Panc1 (cell line): ENCODE measurements around the gene PKD1L1. TPM values are rescaled to one million over a fixed set of nuclear protein-coding genes. Genes with fewer than 3 reads are reported as not detected.

Experiments used
- ATAC-seq: fragments of 200-7000 bp; cut with Tn5 transposase; 2 replicates; pipeline ENCODE4 v1.9.1; 2020; ENCODE audit warnings: mild to moderate bottlenecking, moderate library complexity
- BruUV-seq: library from RNA; stranded (reverse); fragments of 400-500 nt; replicated peaks from 2 replicates; lab custom pipeline; 2021; lab: Mats Ljungman, UMichigan
- CTCF ChIA-PET: fragments of 300-600 bp; sonication (Branson Sonifier 250); formaldehyde crosslinking; loops from one replicate; lab custom pipeline; 2022; ENCODE audit warnings: antibody characterized with exemption; lab: Charles Lee
- POLR2A ChIA-PET: fragments of 300-600 bp; sonication (Branson Sonifier 250); formaldehyde crosslinking; loops from one replicate; lab custom pipeline; 2022; ENCODE audit warnings: antibody characterized with exemption; lab: Charles Lee
- DNase-seq: peaks from one replicate; pipeline ENCODE4 v3.0.0-alpha.2; 2010; ENCODE audit warnings: low read depth, low spot score
- H3K27ac ChIP-seq: 2 replicates; pipeline ENCODE4 v1.5.1; 2011; ENCODE audit warnings: mild to moderate bottlenecking, low read length, inconsistent platforms
- H3K27me3 ChIP-seq: fragments of 200-500 bp; sonication (Bioruptor generic); 2 replicates; pipeline ENCODE4 v1.6.0; 2014; ENCODE audit warnings: low read length, inconsistent platforms; ENCODE audit not compliant: control insufficient read depth, insufficient read depth
- H3K36me3 ChIP-seq: fragments of 200-500 bp; sonication (Bioruptor generic); 2 replicates; pipeline ENCODE4 v1.5.1; 2014; ENCODE audit warnings: inconsistent platforms, mild to moderate bottlenecking, low read length, moderate library complexity; ENCODE audit not compliant: control insufficient read depth, insufficient read depth
- H3K4me1 ChIP-seq: 2 replicates; pipeline ENCODE4 v1.5.1; 2011; ENCODE audit warnings: inconsistent platforms, mild to moderate bottlenecking, low read length, moderate library complexity; ENCODE audit not compliant: control insufficient read depth, insufficient read depth
- H3K4me3 ChIP-seq, 2 experiments: 2 replicates each; pipeline ENCODE4 v1.5.1; 2011 to 2012; ENCODE audit warnings: low read depth in 2 of 2, low read length in 2 of 2, mild to moderate bottlenecking in 2 of 2, inconsistent platforms in 1 of 2, moderate library complexity in 1 of 2
- H3K9me3 ChIP-seq: fragments of 200-500 bp; sonication (Bioruptor generic); 2 replicates; pipeline ENCODE4 v1.5.1; 2014; ENCODE audit warnings: low read depth, mild to moderate bottlenecking, inconsistent platforms, low read length, moderate library complexity; ENCODE audit not compliant: control insufficient read depth, insufficient read depth
- CTCF ChIP-seq: fragments of 450-650 bp; IDR thresholded peaks from 2 replicates; pipeline ENCODE4 v1.5.1; 2017; ENCODE audit warnings: mild to moderate bottlenecking
- POLR2AphosphoS5 ChIP-seq: IDR thresholded peaks from 2 replicates; pipeline ENCODE4 v1.6.1; 2012; ENCODE audit warnings: mild to moderate bottlenecking, low read depth, low read length, moderate library complexity
- REST ChIP-seq, 2 experiments: IDR thresholded peaks; 2 replicates each; pipeline ENCODE4 v1.6.1; 2011 to 2012; ENCODE audit warnings: low read depth in 2 of 2, control low read depth in 1 of 2, low read length in 1 of 2, mild to moderate bottlenecking in 1 of 2, moderate library complexity in 1 of 2; ENCODE audit not compliant: insufficient read depth in 1 of 2
- SIN3A ChIP-seq: IDR thresholded peaks from 2 replicates; pipeline ENCODE4 v1.6.1; 2012; ENCODE audit warnings: low read depth, mild to moderate bottlenecking, low read length, moderate library complexity, borderline replicate concordance; ENCODE audit not compliant: insufficient read depth
- TCF7L2 ChIP-seq: IDR thresholded peaks from 2 replicates; pipeline ENCODE4 v1.6.1; 2011; ENCODE audit warnings: mild to moderate bottlenecking, low read depth, low read length, inconsistent platforms
- in situ Hi-C: cut with HindIII; loops from 2 replicates; pipeline ENCODE4 v1.10.0; 2016; ENCODE audit warnings: low sequenced_read_pairs, low pct_unique_long_range_greater_than_20kb
- intact Hi-C: fragments of 100-400 bp; cut with micrococcal nuclease; formaldehyde crosslinking; loops from one replicate; pipeline ENCODE4 v1.10.0; 2022; ENCODE audit not compliant: unreplicated experiment
- total RNA-seq: library from RNA; stranded (reverse); gene quantifications from one replicate; pipeline ENCODE4 v1.2.1, GENCODE V29; 2021; ENCODE audit not compliant: unreplicated experiment

Gene PKD1L1
- total RNA-seq, 1 experiment from 2014 or later = 2.2 TPM

GRCh38 chr7:47881256-47881655, 67.0 kb downstream of the PKD1L1 start:
- TF ChIP-seq REST (IDR thresholded peaks at IDR 0.05; ENCODE audit: insufficient read depth in 1 of 2, low read depth in 2 of 2, low read length in 1 of 2) (no peak), TCF7L2 (no peak), POLR2AphosphoS5 (no peak), SIN3A (no peak), CTCF (no peak)
- POLR2A ChIA-PET = no interaction called here
- Histone ChIP-seq H3K27me3 (no peaks in the 10 kb centered on the region), H3K27ac (no peak overlapping the region), H3K36me3 (no peaks in the 10 kb centered on the region), H3K4me3 (no peak overlapping the region), H3K9me3 (no peaks in the 10 kb centered on the region), H3K4me1 (no peaks in the 10 kb centered on the region)
- no peak for DNase-seq
- intact Hi-C loops (no loop called here), in situ Hi-C loops (no loop called here)
- CTCF ChIA-PET = no interaction called here
- no peak for ATAC-seq
- BruUV-seq = no TSS peak

GRCh38 chr7:47878662-47879061, 69.6 kb downstream of the PKD1L1 start:
- Histone ChIP-seq H3K27ac (no peak overlapping the region), H3K4me1 (no peaks in the 10 kb centered on the region), H3K27me3 (no peaks in the 10 kb centered on the region), H3K4me3 (no peak overlapping the region), H3K36me3 (no peaks in the 10 kb centered on the region), H3K9me3 (no peaks in the 10 kb centered on the region)
- intact Hi-C loops = no loop called here
- TF ChIP-seq POLR2AphosphoS5 (no peak), TCF7L2 (no peak), SIN3A (no peak), CTCF (no peak), REST (IDR thresholded peaks at IDR 0.05; ENCODE audit: insufficient read depth in 1 of 2, low read depth in 2 of 2, low read length in 1 of 2) (no peak)
- ChIA-PET POLR2A (no interaction called here), CTCF (no interaction called here)
- ATAC-seq = no peak
- in situ Hi-C loops = no loop called here
- no TSS peak for BruUV-seq
- DNase-seq = no peak
